ENCODE measurements around the gene RRAS. TPM values are rescaled to one million over a fixed set of nuclear protein-coding genes. Genes with fewer than 3 reads are reported as not detected.
A peak's percentile ranks its signal among the peaks of the same experiment; 100 is the strongest.

The RRAS gene
- total RNA-seq, 4 donors from 2014 or later, result 12.4 to 26.2 (median 24.2) TPM

DNA sequence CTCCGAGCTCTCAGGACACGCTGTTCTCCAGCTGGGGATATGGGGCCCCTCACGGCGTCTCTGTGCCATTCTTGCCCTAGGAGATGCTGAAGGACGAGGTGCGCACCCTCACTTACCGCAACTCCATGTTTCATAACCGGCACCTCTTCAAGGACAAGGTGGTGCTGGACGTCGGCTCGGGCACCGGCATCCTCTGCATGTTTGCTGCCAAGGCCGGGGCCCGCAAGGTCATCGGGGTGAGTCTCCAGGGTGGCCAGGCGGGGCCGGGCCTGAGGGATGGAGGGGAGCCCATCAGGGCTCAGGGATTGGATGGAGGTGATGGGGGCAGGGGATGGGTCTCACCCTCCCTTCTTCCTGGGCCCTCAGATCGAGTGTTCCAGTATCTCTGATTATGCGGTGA, 41.9 kb upstream of the RRAS start:
- ATAC-seq (no peak), DNase-seq (no peak)
- Histone ChIP-seq H3K36me3 (peaks cover 0 to 56% of the 10 kb centered on the region in 2 donors), H3K4me1 (peaks cover 33 to 37% of the 10 kb centered on the region in 2 donors), H3K4me3 (no peak overlapping the region), H3K27ac (peak overlapping the region in 1 of 4 donors; percentile 8), H3K27me3 (no peaks in the 10 kb centered on the region), H3K9me3 (no peaks in the 10 kb centered on the region)
- in situ Hi-C loops (cut with MboI; ENCODE audit: low sequenced_read_pairs in 4 of 4) (no loop called here), intact Hi-C loops (cut with DNase I; ENCODE audit: low total_unique reads) (loop anchor here (2.0 kb wide), 1 partner anchor 207 kb away; the partner anchor contains the start of gene FLT3LG)
- no peak for TF ChIP-seq POLR2A (IDR thresholded peaks at IDR 0.05)
- TF ChIP-seq, protein P1, sequence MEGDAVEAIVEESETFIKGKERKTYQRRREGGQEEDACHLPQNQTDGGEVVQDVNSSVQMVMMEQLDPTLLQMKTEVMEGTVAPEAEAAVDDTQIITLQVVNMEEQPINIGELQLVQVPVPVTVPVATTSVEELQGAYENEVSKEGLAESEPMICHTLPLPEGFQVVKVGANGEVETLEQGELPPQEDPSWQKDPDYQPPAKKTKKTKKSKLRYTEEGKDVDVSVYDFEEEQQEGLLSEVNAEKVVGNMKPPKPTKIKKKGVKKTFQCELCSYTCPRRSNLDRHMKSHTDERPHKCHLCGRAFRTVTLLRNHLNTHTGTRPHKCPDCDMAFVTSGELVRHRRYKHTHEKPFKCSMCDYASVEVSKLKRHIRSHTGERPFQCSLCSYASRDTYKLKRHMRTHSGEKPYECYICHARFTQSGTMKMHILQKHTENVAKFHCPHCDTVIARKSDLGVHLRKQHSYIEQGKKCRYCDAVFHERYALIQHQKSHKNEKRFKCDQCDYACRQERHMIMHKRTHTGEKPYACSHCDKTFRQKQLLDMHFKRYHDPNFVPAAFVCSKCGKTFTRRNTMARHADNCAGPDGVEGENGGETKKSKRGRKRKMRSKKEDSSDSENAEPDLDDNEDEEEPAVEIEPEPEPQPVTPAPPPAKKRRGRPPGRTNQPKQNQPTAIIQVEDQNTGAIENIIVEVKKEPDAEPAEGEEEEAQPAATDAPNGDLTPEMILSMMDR (IDR thresholded peaks at IDR 0.05 in 4 of 5, conservative IDR thresholded peaks at IDR 0.05 in 1 of 5), result no peak

DNA sequence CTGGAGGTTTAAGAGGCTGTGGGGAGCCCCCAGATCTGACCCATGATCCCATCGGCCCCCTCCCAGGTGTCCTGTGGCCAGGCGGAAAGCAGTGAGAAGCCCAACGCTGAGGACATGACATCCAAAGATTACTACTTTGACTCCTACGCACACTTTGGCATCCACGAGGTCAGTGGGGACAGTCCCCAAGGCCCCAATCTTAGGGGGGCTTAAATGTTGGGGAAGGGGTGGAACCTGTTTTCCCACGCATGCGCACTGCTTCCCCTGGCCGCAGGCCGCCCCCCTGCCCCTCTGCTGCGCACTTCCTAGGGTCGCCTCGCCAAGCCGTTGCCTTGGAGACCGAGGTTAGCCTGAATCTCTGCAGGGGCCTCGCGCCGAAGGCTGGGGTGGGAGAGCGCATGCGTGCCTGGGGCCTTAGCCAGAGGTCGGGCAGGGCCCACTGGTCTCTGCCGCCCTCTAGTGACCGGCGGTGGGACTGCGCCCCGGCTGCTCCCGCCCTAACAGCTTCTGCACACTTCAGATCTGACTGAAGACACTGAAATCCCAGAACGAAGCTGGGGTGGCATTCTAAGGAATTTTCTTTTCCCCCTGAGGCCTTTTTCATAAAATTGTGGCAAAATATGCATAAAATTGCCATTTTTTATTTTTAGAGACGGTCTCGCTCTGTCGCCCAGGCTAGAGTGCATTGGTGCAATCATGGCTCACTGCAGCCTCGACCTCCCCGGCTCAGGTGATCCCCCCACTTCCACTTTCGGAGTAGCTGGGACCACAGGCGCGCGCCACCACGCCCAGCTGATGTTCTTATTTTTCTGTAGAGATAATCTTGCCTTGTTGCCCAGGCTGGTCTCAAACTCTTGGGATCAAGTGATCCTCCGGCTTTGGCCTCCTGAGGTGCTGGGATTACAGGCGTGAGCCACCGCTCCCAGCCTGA, 40.7 kb upstream of the RRAS start:
- in situ Hi-C loops (cut with MboI; ENCODE audit: low sequenced_read_pairs in 4 of 4) (no loop called here), intact Hi-C loops (cut with DNase I; ENCODE audit: low total_unique reads) (loop anchor here (2.0 kb wide), 1 partner anchor 206 kb away; the partner anchor contains the start of gene FLT3LG)
- TF ChIP-seq, protein P1 (IDR thresholded peaks at IDR 0.05 in 4 of 5, conservative IDR thresholded peaks at IDR 0.05 in 1 of 5), result peak; percentile 97 to 100 (median 99)
- no peak for TF ChIP-seq POLR2A (IDR thresholded peaks at IDR 0.05)
- DNase-seq (peak; percentile 74 to 88), ATAC-seq (peak in 1 of 2 donors; percentile 2)
- peaks cover 0 to 48% of the 10 kb centered on the region in 2 donors for H3K36me3 ChIP-seq
- no peaks in the 10 kb centered on the region for H3K27me3 ChIP-seq
- peaks cover 36 to 42% of the 10 kb centered on the region in 2 donors for H3K4me1 ChIP-seq
- no peaks in the 10 kb centered on the region for H3K9me3 ChIP-seq
- H3K4me3 ChIP-seq, result peak overlapping the region; percentile 29 to 52 (median 34)
- H3K27ac ChIP-seq, result peak overlapping the region; percentile 98 to 100 (median 99)

DNA sequence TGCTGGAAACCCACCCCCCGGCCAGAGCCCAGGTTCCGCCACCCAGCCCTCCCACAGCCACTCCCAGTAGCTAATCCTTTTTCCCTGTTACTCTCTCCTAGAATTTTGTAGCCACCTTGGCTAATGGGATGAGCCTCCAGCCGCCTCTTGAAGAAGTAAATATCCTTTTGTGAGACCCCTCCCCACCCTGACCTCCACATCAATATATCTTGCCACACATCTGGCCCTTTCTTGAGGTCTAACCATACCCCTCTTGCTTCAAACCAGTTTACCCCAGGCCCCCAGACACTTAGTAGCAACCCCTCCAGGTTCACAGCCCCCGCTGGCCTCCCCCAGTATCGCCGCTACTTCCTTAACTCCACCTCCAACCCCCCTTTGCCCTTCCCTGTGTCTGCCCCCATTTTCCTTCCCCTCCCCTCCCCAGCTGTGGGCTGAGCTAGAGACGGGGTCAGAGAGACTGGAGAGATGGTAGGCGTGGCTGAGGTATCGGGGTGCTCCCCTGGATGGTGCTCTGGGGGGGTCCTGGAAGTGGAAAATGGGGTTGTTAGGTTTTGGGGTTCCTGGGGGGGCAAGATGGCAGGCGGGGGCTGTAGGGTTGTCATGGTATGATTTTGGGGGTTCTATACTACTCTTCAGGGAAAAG, 39.9 kb upstream of the RRAS start:
- Histone ChIP-seq H3K36me3 (peaks cover 0 to 40% of the 10 kb centered on the region in 2 donors), H3K9me3 (no peaks in the 10 kb centered on the region), H3K4me3 (peak overlapping the region; percentile 29 to 52 (median 34)), H3K27ac (peak overlapping the region; percentile 98 to 100 (median 99)), H3K4me1 (peaks cover 36 to 48% of the 10 kb centered on the region in 2 donors), H3K27me3 (no peaks in the 10 kb centered on the region)
- DNase-seq, result no peak
- TF ChIP-seq POLR2A (IDR thresholded peaks at IDR 0.05), result no peak
- TF ChIP-seq, protein P1 (IDR thresholded peaks at IDR 0.05 in 4 of 5, conservative IDR thresholded peaks at IDR 0.05 in 1 of 5), result no peak
- intact Hi-C loops (cut with DNase I; ENCODE audit: low total_unique reads) (loop anchor here (2.0 to 5.0 kb wide), 5 partner anchors 87 to 688 kb away; partner anchors contain the start of genes AP2A1, FLT3LG, GYS1 and PRR12), in situ Hi-C loops (cut with MboI; ENCODE audit: low sequenced_read_pairs in 4 of 4) (loop anchor here in 1 of 4 donors (5.0 to 10.0 kb wide), 2 partner anchors 105 to 173 kb away; no protein-coding TSS in a partner anchor)
- ATAC-seq, result no peak

DNA sequence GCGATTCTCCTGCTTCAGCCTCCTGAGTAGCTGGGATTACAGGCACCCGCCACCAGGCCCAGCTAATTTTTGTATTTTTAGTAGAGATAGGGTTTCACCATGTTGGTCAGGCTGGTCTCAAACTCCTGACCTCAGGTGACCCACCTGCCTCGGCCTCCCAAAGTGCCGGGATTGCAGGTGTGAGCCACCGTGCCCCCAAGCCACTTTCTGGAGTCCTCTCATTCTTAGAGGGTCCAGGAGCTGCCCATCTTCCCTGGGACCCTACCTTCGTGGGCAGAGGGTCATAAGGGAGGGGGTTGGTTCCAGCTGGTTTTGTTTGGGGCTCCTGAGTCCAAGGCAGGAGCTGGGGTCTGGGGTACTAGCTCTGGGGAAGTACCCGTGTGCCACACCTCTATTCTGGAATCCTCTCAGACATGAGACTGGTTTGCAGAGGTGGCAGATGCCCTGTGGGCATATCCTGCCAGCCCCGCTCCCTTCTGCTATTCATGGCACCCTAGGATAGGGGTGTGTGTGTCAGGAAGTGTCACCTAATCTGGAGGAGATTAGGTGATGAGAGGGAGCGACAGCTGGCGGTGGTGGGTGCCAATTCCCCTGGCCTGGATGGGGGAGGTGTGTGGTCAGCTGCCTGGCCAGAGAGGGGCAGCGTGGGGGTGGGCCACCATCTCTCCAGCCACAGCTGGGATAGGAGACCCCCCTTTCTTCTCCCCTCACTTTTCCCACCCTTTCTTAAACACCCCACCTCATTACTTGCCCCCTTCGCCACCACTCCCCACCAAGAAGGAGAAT, 39.2 kb upstream of the RRAS start:
- intact Hi-C loops (cut with DNase I; ENCODE audit: low total_unique reads) (loop anchor here (2.0 to 5.0 kb wide), 4 partner anchors 87 to 687 kb away; partner anchors contain the start of genes AP2A1, GYS1, PRR12 and RUVBL2), in situ Hi-C loops (cut with MboI; ENCODE audit: low sequenced_read_pairs in 4 of 4) (loop anchor here in 1 of 4 donors (5.0 to 10.0 kb wide), 2 partner anchors 104 to 172 kb away; no protein-coding TSS in a partner anchor)
- DNase-seq (peak; percentile 79 to 91), ATAC-seq (peak; percentile 17 to 26)
- TF ChIP-seq, protein P1 (IDR thresholded peaks at IDR 0.05 in 4 of 5, conservative IDR thresholded peaks at IDR 0.05 in 1 of 5), result no peak
- peak; percentile 27 to 37 for TF ChIP-seq POLR2A (IDR thresholded peaks at IDR 0.05)
- Histone ChIP-seq H3K27me3 (no peaks in the 10 kb centered on the region), H3K27ac (peak overlapping the region; percentile 98 to 100 (median 99)), H3K4me1 (peaks cover 36 to 48% of the 10 kb centered on the region in 2 donors), H3K36me3 (peaks cover 0 to 33% of the 10 kb centered on the region in 2 donors), H3K4me3 (peak overlapping the region; percentile 29 to 92 (median 42)), H3K9me3 (no peaks in the 10 kb centered on the region)
